ENCODE measurements around the gene KRTAP19-8. TPM values are rescaled to one million over a fixed set of nuclear protein-coding genes. Genes with fewer than 3 reads are reported as not detected.
A peak's percentile ranks its signal among the peaks of the same experiment; 100 is the strongest.

The KRTAP19-8 gene
- total RNA-seq, 4 donors from 2014 or later: not detected

DNA sequence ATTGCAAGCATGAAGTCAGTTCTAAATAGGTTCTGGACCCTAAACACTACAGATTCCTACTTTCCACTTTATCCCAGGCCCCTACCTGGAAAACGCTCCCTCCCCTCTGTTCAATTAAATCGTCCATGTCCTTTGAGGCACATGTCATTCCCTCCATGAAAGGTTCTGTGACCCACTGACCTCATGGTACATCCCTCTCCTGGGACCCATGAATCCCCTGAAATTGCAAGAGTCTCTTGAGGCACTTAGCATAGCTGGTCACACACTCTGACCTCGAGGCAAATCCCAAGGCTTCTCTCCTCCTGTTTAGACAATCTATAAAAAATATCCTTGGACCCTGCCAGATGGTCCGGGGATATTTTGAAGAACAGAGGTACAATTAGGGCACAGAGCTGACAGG, 34.3 kb upstream of the KRTAP19-8 start:
- no peak overlapping the region for H3K4me3 ChIP-seq (ENCODE audit: low read depth, poor library complexity, severe bottlenecking)
- DNase-seq (ENCODE audit: low spot score in 2 of 2): no peak
- TF ChIP-seq POLR2A (IDR thresholded peaks at IDR 0.05): no peak
- TF ChIP-seq, protein P1, sequence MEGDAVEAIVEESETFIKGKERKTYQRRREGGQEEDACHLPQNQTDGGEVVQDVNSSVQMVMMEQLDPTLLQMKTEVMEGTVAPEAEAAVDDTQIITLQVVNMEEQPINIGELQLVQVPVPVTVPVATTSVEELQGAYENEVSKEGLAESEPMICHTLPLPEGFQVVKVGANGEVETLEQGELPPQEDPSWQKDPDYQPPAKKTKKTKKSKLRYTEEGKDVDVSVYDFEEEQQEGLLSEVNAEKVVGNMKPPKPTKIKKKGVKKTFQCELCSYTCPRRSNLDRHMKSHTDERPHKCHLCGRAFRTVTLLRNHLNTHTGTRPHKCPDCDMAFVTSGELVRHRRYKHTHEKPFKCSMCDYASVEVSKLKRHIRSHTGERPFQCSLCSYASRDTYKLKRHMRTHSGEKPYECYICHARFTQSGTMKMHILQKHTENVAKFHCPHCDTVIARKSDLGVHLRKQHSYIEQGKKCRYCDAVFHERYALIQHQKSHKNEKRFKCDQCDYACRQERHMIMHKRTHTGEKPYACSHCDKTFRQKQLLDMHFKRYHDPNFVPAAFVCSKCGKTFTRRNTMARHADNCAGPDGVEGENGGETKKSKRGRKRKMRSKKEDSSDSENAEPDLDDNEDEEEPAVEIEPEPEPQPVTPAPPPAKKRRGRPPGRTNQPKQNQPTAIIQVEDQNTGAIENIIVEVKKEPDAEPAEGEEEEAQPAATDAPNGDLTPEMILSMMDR (IDR thresholded peaks at IDR 0.05): no peak
- 56 to 58% methylated on average over 4 of the region's 4 CpGs for WGBS, 2 donors
- intact Hi-C loops (cut with DNase I; ENCODE audit: low total_unique reads): no loop called here

DNA sequence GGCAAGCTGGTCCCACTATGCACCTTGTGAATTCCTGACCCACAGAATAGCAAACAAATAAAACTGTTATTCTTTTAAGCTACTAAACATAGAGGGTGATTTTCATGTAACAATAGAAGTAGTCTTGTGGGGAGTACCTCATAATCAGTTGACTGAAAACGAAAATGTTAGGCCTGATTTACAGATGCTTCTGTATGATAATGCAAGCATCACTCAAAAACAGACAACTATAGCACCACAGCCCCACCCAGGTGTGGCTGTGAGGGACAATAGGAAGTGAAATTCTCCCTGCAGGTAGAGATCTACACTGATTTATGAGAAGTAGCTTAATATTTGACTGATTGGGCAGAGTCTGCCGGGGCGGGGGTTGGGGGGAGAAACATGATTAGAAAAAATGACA, 26.5 kb upstream of the KRTAP19-8 start:
- TF ChIP-seq, protein P1 (IDR thresholded peaks at IDR 0.05): no peak
- TF ChIP-seq POLR2A (IDR thresholded peaks at IDR 0.05): no peak
- H3K4me3 ChIP-seq (ENCODE audit: low read depth, poor library complexity, severe bottlenecking): no peak overlapping the region
- intact Hi-C loops (cut with DNase I; ENCODE audit: low total_unique reads): no loop called here
- WGBS, 2 donors: 75% methylated on average over 3 of the region's 3 CpGs
- DNase-seq (ENCODE audit: low spot score in 2 of 2): no peak

DNA sequence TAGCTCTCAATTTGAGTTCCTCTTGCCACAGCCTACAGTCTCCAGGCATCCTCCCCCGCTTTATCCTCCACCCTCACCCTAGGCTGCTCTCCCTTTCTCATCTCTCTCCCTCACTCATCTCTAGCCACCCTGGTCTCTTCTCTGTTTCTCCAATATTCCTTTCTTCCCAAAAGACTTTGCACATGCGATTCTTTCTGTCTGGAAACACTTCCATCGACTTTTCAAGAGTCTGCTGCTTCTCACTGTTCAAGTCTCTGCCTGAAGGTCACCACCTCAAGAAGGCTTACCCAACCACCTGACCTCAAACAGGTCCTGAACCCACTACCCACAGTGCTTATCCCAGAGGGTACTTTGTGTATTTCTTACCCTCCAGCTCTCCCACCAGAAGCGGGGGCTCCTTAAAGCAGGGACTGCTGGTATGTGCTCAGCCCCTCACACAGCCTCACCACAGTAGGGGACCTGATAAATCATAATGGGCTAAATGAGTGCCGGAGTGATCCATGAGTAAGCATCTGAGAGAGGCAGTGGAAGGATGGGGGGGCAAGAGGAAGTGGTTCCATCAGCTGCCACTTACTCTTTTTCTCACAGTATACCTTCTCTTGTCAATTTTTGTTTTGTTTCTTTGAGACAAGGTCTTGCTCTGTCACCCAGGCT, 14.3 kb upstream of the KRTAP19-8 start:
- peak in 1 of 2 donors; percentile 40 for DNase-seq (ENCODE audit: low spot score in 2 of 2)
- H3K4me3 ChIP-seq (ENCODE audit: low read depth, poor library complexity, severe bottlenecking): no peak overlapping the region
- TF ChIP-seq, protein P1 (IDR thresholded peaks at IDR 0.05): no peak
- TF ChIP-seq POLR2A (IDR thresholded peaks at IDR 0.05): no peak
- intact Hi-C loops (cut with DNase I; ENCODE audit: low total_unique reads): no loop called here
- WGBS, 2 donors: 86 to 88% methylated on average over 5 of the region's 5 CpGs

DNA sequence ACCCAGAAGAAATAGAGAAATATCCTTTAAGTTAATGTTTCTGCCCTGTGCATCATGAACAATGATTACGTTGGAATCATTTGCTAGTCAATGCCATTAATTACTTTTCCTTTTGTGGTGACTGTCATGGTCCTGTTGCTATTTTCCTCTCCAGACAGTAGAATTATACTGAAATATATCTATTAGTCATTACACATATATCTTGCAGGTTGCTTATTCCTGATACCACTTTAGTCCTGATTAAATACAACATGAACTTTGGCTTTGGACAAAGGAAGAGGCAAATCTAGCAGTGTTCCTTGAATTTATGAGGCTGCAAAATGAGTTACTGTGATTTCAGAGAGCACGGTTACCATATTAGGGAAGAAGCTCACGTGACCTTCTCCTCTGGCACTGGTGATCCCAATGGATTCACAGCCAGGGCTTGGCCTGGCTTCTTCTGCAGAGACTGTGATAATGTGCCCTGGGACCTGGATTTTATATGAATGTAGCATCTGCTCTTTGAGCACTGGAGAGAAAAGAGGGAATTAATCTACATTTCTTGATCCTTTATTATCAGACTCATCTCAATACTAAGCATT, 12.4 kb upstream of the KRTAP19-8 start:
- 85 to 89% methylated on average over 3 of the region's 3 CpGs for WGBS, 2 donors
- no peak for DNase-seq (ENCODE audit: low spot score in 2 of 2)
- TF ChIP-seq, protein P1 (IDR thresholded peaks at IDR 0.05): no peak
- TF ChIP-seq POLR2A (IDR thresholded peaks at IDR 0.05): no peak
- intact Hi-C loops (cut with DNase I; ENCODE audit: low total_unique reads): no loop called here
- no peak overlapping the region for H3K4me3 ChIP-seq (ENCODE audit: low read depth, poor library complexity, severe bottlenecking)

DNA sequence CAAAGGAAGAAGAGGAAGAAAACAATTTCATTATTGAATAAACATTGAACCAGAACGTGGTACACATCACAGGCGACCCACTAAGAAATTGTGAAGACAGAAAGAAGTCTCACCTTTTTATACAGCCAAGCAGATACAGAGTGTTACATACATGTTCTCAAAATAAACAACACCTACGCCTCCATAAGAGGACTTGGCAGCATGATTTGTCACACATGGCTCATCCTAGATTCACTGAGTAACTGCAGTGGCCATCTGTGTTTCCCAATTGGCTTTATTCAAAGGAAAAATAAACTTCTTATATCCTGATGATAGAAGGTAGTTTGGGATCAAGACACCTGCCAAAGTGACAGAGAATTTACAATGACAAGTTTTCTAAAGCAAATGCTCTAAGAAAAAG, 7.6 kb upstream of the KRTAP19-8 start:
- 70 to 76% methylated on average over 3 of the region's 3 CpGs for WGBS, 2 donors
- intact Hi-C loops (cut with DNase I; ENCODE audit: low total_unique reads): no loop called here
- H3K4me3 ChIP-seq (ENCODE audit: low read depth, poor library complexity, severe bottlenecking): no peak overlapping the region
- DNase-seq (ENCODE audit: low spot score in 2 of 2): no peak
- TF ChIP-seq POLR2A (IDR thresholded peaks at IDR 0.05): no peak
- TF ChIP-seq, protein P1 (IDR thresholded peaks at IDR 0.05): no peak

DNA sequence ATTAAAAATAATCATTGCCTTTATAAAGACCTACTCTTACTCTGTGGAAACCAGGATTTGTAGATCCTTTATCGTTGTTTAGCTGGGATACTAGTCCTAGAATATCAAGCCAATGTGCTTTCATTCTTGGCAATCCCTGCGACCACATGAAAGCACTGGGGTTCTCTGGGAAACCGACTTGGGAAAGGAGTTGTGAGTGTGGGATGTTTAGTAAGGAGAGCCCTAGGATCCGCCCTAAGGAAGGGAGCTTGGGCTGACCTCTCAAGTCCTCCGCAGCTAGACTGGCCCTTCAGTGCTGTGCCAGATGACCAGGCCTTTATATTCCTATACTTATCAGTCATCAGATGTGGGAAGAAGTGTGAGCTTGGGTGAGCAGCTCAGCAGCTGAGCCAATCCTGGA, 5.2 kb upstream of the KRTAP19-8 start:
- WGBS, 2 donors: 74 to 77% methylated on average over 5 of the region's 5 CpGs
- TF ChIP-seq POLR2A (IDR thresholded peaks at IDR 0.05): no peak
- TF ChIP-seq, protein P1 (IDR thresholded peaks at IDR 0.05): no peak
- no peak overlapping the region for H3K4me3 ChIP-seq (ENCODE audit: low read depth, poor library complexity, severe bottlenecking)
- intact Hi-C loops (cut with DNase I; ENCODE audit: low total_unique reads): no loop called here
- DNase-seq (ENCODE audit: low spot score in 2 of 2): no peak
